ENCODE measurements around the gene HDLBP. TPM values are rescaled to one million over a fixed set of nuclear protein-coding genes. Genes with fewer than 3 reads are reported as not detected.
"Not testable (repeated sequence)": the region's sequence is repeated elsewhere in the genome, so short reads cannot be mapped to it uniquely, and the experiment has no call there.

Gene HDLBP
- total and polyA plus RNA-seq, 5 donors: 265 to 394 (median 373) TPM

- Histone ChIP-seq H3K4me3 (ENCODE audit: low read length) (no peak overlapping the region), H3K27ac (ENCODE audit: low read length) (no peak overlapping the region), H3K9me3 (ENCODE audit: control insufficient read depth, low read length) (no peaks in the 10 kb centered on the region), H3K27me3 (ENCODE audit: control insufficient read depth, insufficient read depth) (no peaks in the 10 kb centered on the region), H3K4me1 (ENCODE audit: control insufficient read depth, insufficient read depth, low read length) (peaks cover 5% of the 10 kb centered on the region)
- intact Hi-C loops (cut with DNase I): no loop called here
- DNase-seq: no peak
- WGBS: 72% methylated on average over 3 of the region's 3 CpGs
- peak in 1 of 2 donors; percentile 30 for ATAC-seq
Measured at GRCh38 chr2:241288324-241288888, 27.1 kb downstream of the HDLBP start.

DNA sequence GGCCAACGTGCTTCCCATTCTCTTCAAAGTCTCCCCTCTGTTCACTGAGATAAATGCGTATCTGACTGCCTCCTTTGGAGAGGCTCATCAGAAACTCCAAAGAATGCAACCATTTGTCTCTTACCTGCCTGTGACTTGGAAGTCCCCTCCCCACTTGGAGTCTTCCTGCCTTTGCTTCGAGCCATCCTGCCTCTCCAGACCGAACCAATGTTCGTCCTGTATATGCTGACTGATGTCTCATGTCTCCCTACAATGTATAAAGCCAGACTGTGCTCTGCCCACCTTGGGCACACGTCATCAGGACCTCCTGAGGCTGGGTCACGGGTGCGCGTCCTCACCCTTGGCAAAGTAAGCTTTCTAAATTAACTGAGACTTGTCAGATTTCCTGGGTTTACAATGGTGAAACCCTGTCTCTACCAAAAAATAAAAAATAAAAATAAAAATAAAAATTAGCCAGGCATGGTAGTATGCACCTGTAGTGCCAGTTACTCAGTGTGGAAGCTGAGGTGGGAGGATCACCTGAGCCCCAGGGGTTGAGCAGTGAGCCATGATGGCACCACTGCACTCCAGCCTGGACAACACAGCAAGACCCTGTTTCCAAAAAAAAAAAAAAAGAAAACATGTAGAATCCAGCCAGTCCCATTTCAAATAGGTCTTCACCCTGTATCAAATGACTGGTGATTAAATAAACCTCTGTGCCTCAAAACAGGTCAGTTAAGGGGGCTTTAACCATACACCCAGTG, 29.0 kb downstream of the HDLBP start:
- ATAC-seq: no peak
- WGBS: 93% methylated on average over 9 of the region's 9 CpGs
- no peaks in the 10 kb centered on the region for H3K27me3 ChIP-seq (ENCODE audit: control insufficient read depth, insufficient read depth)
- no peak overlapping the region for H3K27ac ChIP-seq (ENCODE audit: low read length)
- intact Hi-C loops (cut with DNase I): no loop called here
- H3K9me3 ChIP-seq (ENCODE audit: control insufficient read depth, low read length): no peaks in the 10 kb centered on the region
- no peak for DNase-seq
- peaks cover 5% of the 10 kb centered on the region for H3K4me1 ChIP-seq (ENCODE audit: control insufficient read depth, insufficient read depth, low read length)
- no peak overlapping the region for H3K4me3 ChIP-seq (ENCODE audit: low read length)

DNA sequence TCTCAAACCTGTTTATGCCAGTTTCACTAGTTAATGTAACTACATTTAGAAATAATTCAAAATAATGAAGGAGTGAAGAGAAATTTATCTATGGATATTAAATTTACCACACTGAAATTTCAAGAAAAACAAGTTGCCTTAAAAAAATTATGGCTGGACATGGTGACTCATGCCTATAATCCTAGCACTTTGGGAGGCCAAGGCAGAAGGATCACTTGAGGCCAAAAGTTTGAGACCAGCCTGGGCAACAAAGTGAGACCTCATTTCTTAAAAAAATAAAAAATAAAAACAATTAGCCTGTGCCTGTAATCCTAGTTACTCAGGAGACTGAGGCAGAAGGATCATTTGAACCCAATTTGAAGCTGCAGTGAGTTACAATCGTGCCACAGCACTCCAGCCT, 29.9 kb downstream of the HDLBP start:
- Histone ChIP-seq H3K27me3 (ENCODE audit: control insufficient read depth, insufficient read depth) (no peaks in the 10 kb centered on the region), H3K27ac (ENCODE audit: low read length) (no peak overlapping the region), H3K9me3 (ENCODE audit: control insufficient read depth, low read length) (no peaks in the 10 kb centered on the region), H3K4me1 (ENCODE audit: control insufficient read depth, insufficient read depth, low read length) (peaks cover 5% of the 10 kb centered on the region), H3K4me3 (ENCODE audit: low read length) (no peak overlapping the region)
- ATAC-seq: no peak
- intact Hi-C loops (cut with DNase I): no loop called here
- WGBS: 97% methylated on average over 1 of the region's 1 CpG
- no peak for DNase-seq

- WGBS: 70% methylated on average over 5 of the region's 5 CpGs
- no peak overlapping the region for H3K27ac ChIP-seq (ENCODE audit: low read length)
Measured at GRCh38 chr2:241282555-241282954, 32.9 kb downstream of the HDLBP start.

GRCh38 chr2:241280291-241280690, 35.2 kb downstream of the HDLBP start:
- WGBS: 93% methylated on average over 4 of the region's 4 CpGs
- Histone ChIP-seq H3K9me3 (ENCODE audit: control insufficient read depth, low read length) (no peaks in the 10 kb centered on the region), H3K4me1 (ENCODE audit: control insufficient read depth, insufficient read depth, low read length) (peaks cover 2% of the 10 kb centered on the region), H3K27ac (ENCODE audit: low read length) (no peak overlapping the region), H3K4me3 (ENCODE audit: low read length) (no peak overlapping the region), H3K27me3 (ENCODE audit: control insufficient read depth, insufficient read depth) (no peaks in the 10 kb centered on the region)
- ATAC-seq (no peak), DNase-seq (no peak)
- intact Hi-C loops (cut with DNase I): no loop called here

More at GRCh38 chr2:241282555-241282954, 32.9 kb downstream of the HDLBP start:
- peaks cover 2% of the 10 kb centered on the region for H3K4me1 ChIP-seq (ENCODE audit: control insufficient read depth, insufficient read depth, low read length)
- H3K9me3 ChIP-seq (ENCODE audit: control insufficient read depth, low read length): no peaks in the 10 kb centered on the region
- no peak for ATAC-seq
- DNase-seq: no peak
- H3K4me3 ChIP-seq (ENCODE audit: low read length): no peak overlapping the region
- H3K27me3 ChIP-seq (ENCODE audit: control insufficient read depth, insufficient read depth): no peaks in the 10 kb centered on the region
- intact Hi-C loops (cut with DNase I): no loop called here

DNA sequence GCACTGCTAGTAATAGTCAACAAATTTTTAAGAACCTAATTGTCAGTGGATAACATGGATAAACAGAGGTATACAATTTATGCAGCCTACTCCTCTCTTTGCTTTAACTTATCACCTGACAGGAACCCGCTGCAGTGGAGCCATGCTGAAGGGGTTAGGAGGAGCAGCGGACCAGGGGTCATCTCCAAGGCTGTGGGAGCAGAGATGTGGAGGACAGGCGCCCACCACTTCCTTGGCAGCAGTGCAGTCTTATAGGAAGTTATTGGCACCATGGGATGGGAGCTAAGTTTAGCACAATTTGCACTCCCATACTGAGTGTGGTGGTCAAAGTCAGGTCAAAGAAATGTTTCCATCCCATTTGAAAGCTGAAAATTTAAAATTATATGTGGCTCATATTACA, 35.6 kb downstream of the HDLBP start:
- H3K4me3 ChIP-seq (ENCODE audit: low read length): no peak overlapping the region
- no peak for DNase-seq
- WGBS: 55% methylated on average over 3 of the region's 3 CpGs
- H3K27me3 ChIP-seq (ENCODE audit: control insufficient read depth, insufficient read depth): no peaks in the 10 kb centered on the region
- no peak for ATAC-seq
- no peak overlapping the region for H3K27ac ChIP-seq (ENCODE audit: low read length)
- no peaks in the 10 kb centered on the region for H3K9me3 ChIP-seq (ENCODE audit: control insufficient read depth, low read length)
- no peaks in the 10 kb centered on the region for H3K4me1 ChIP-seq (ENCODE audit: control insufficient read depth, insufficient read depth, low read length)
- intact Hi-C loops (cut with DNase I): no loop called here

DNA sequence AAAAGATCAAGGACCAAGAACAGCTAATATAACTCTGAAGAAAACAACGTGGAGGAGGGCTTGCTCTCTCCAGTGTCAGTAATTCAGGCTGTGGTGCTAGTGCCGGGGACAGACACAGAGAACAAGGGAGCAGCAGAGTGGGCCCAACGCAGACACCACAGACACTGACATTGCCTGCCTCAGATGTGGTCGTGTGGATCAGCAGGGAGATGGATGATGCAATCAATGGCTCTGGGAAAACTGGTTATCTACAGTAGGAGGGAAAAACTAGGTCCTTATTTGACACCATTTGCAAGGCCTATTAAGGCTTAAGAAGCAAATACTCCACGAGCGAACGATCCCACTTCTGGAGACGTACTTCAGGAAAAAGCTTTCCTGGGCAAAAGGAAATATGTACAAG, 36.1 kb downstream of the HDLBP start:
- ATAC-seq (peak; percentile 54 to 55), DNase-seq (no peak)
- no peak overlapping the region for H3K4me3 ChIP-seq (ENCODE audit: low read length)
- no peak overlapping the region for H3K27ac ChIP-seq (ENCODE audit: low read length)
- intact Hi-C loops (cut with DNase I): no loop called here
- no peaks in the 10 kb centered on the region for H3K27me3 ChIP-seq (ENCODE audit: control insufficient read depth, insufficient read depth)
- no peaks in the 10 kb centered on the region for H3K9me3 ChIP-seq (ENCODE audit: control insufficient read depth, low read length)
- no peaks in the 10 kb centered on the region for H3K4me1 ChIP-seq (ENCODE audit: control insufficient read depth, insufficient read depth, low read length)
- 65% methylated on average over 8 of the region's 8 CpGs for WGBS

DNA sequence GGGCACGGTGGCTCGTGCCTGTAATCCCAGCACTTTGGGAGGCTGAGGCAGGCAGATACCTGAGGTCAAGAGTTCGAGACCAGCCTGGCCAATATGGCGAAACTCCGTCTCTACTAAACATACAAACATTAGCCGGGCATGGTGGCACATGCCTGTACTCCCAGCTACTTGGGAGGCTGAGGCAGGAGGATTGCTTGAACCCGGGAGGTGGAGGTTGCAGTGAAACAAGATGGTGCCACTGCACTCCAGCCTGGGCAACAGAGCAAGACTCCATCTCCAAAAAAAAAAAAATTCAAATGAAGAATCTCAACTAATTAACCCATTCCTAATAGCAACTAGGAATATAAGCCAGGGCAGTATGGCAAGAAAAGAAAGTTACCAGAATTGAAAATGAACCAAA, 37.2 kb downstream of the HDLBP start:
- 97% methylated on average over 7 of the region's 7 CpGs for WGBS
- DNase-seq; H3K4me1 ChIP-seq (ENCODE audit: control insufficient read depth, insufficient read depth, low read length); H3K27ac ChIP-seq (ENCODE audit: low read length); H3K4me3 ChIP-seq (ENCODE audit: low read length); ATAC-seq; H3K9me3 ChIP-seq (ENCODE audit: control insufficient read depth, low read length); H3K27me3 ChIP-seq (ENCODE audit: control insufficient read depth, insufficient read depth); intact Hi-C loops (cut with DNase I): not testable (repeated sequence)

DNA sequence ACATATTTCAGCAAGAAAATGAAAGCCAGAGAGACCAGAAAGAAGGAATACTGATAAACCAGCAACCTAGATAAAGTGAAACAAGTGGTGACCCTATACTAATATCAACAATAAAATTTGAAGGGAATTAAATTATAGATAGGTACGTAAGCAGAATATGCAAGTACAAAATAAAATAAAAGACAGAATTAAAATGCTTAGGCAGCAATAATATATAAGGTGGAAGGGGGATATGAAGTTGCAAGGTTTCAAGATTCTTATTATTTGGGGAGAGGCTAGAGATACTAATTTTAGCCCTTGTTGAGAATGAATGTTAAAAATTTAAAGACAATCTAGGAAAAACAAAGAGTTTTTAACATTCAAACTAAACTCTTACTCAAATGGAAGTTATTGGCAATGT, 39.6 kb downstream of the HDLBP start:
- Histone ChIP-seq H3K27me3 (ENCODE audit: control insufficient read depth, insufficient read depth) (no peaks in the 10 kb centered on the region), H3K4me1 (ENCODE audit: control insufficient read depth, insufficient read depth, low read length) (peaks cover 1% of the 10 kb centered on the region), H3K4me3 (ENCODE audit: low read length) (no peak overlapping the region), H3K9me3 (ENCODE audit: control insufficient read depth, low read length) (no peaks in the 10 kb centered on the region), H3K27ac (ENCODE audit: low read length) (no peak overlapping the region)
- intact Hi-C loops (cut with DNase I): no loop called here
- ATAC-seq (no peak), DNase-seq (no peak)
- WGBS: 95% methylated on average over 1 of the region's 1 CpG

DNA sequence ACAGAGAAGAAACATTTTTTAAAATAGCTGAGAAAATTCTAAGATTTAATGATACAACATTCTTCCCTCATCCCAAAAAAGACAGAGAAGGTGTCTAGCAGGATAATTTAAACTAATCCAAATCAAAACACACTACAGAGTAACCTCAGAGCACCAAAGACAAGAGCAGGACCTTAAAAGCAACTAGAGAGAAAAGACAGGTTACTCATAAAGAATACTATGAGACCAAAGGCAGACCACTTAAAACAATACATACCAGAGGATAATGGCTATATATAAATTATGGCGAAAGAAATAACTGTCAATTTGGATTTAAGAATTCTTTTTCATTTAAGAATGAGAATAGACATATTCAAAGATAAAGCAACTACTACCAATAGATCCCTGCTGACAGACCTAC, 40.0 kb downstream of the HDLBP start:
- Histone ChIP-seq H3K27ac (ENCODE audit: low read length) (no peak overlapping the region), H3K9me3 (ENCODE audit: control insufficient read depth, low read length) (no peaks in the 10 kb centered on the region), H3K27me3 (ENCODE audit: control insufficient read depth, insufficient read depth) (no peaks in the 10 kb centered on the region), H3K4me3 (ENCODE audit: low read length) (no peak overlapping the region), H3K4me1 (ENCODE audit: control insufficient read depth, insufficient read depth, low read length) (peaks cover 4% of the 10 kb centered on the region)
- DNase-seq (no peak), ATAC-seq (no peak)
- intact Hi-C loops (cut with DNase I): no loop called here
- WGBS: 97% methylated on average over 1 of the region's 1 CpG

GRCh38 chr2:241274127-241274526, 41.3 kb downstream of the HDLBP start:
- WGBS: 86% methylated on average over 5 of the region's 5 CpGs
- intact Hi-C loops (cut with DNase I): loop anchor here in 1 of 4 donors (5.0 kb wide), 1 partner anchor 43 kb away; the partner anchor contains the start of genes HDLBP and SEPTIN2
- ATAC-seq: no peak

More at GRCh38 chr2:241274127-241274526, 41.3 kb downstream of the HDLBP start:
- Histone ChIP-seq H3K27ac (ENCODE audit: low read length) (no peak overlapping the region), H3K27me3 (ENCODE audit: control insufficient read depth, insufficient read depth) (no peaks in the 10 kb centered on the region), H3K4me1 (ENCODE audit: control insufficient read depth, insufficient read depth, low read length) (peaks cover 11% of the 10 kb centered on the region), H3K9me3 (ENCODE audit: control insufficient read depth, low read length) (no peaks in the 10 kb centered on the region), H3K4me3 (ENCODE audit: low read length) (no peak overlapping the region)
- no peak for DNase-seq
